HEK293 (cell line): Measurements from ENCODE around the gene PRDM5.

Experiments used
- BCL11B ChIP-seq: fragments of 450-650 bp; formaldehyde crosslinking; IDR thresholded peaks from 2 replicates; pipeline ENCODE4 v1.5.1; 2016; ENCODE audit warnings: low read depth, missing biosample characterization, missing genetic modification characterization
- GLI4 ChIP-seq: fragments of 450-650 bp; formaldehyde crosslinking; IDR thresholded peaks from 2 replicates; pipeline ENCODE4 v1.5.1; 2016; ENCODE audit warnings: missing biosample characterization, missing genetic modification characterization
- GLIS2 ChIP-seq: fragments of 450-650 bp; formaldehyde crosslinking; IDR thresholded peaks from 2 replicates; pipeline ENCODE4 v1.5.1; 2016; ENCODE audit warnings: missing biosample characterization, missing genetic modification characterization
- IKZF3 ChIP-seq: fragments of 450-650 bp; IDR thresholded peaks from 2 replicates; pipeline ENCODE4 v1.5.0; 2018; ENCODE audit warnings: missing biosample characterization, mild to moderate bottlenecking, missing genetic modification characterization, moderate library complexity
- KLF10 ChIP-seq: fragments of 450-650 bp; IDR thresholded peaks from 2 replicates; pipeline ENCODE4 v1.5.1; 2018; ENCODE audit warnings: missing biosample characterization, mild to moderate bottlenecking, missing genetic modification characterization
- KLF7 ChIP-seq: fragments of 450-650 bp; formaldehyde crosslinking; IDR thresholded peaks from 2 replicates; pipeline ENCODE4 v1.5.1; 2016; ENCODE audit warnings: missing biosample characterization, missing genetic modification characterization, borderline replicate concordance
- OVOL3 ChIP-seq: fragments of 450-650 bp; formaldehyde crosslinking; IDR thresholded peaks from 2 replicates; pipeline ENCODE4 v1.5.1; 2016; ENCODE audit warnings: missing biosample characterization, missing genetic modification characterization
- RBAK ChIP-seq: fragments of 450-650 bp; formaldehyde crosslinking; IDR thresholded peaks from 2 replicates; pipeline ENCODE4 v1.5.1; 2016; ENCODE audit warnings: missing biosample characterization, missing genetic modification characterization
- SP7 ChIP-seq: fragments of 450-650 bp; formaldehyde crosslinking; IDR thresholded peaks from 2 replicates; pipeline ENCODE4 v1.5.1; 2016; ENCODE audit warnings: missing biosample characterization, missing genetic modification characterization
- TCF7L2 ChIP-seq: IDR thresholded peaks from 2 replicates; pipeline ENCODE4 v1.6.1; 2011; ENCODE audit warnings: low read depth, mild to moderate bottlenecking, inconsistent platforms, low read length, moderate library complexity, borderline replicate concordance
- WT1 ChIP-seq: fragments of 450-650 bp; formaldehyde crosslinking; IDR thresholded peaks from 2 replicates; pipeline ENCODE4 v1.5.1; 2016; ENCODE audit warnings: missing biosample characterization, missing genetic modification characterization
- ZFHX2 ChIP-seq: fragments of 450-650 bp; formaldehyde crosslinking; conservative IDR thresholded peaks from 2 replicates; pipeline ENCODE4 v1.5.1; 2016; ENCODE audit warnings: missing biosample characterization, missing genetic modification characterization
- ZNF16 ChIP-seq: fragments of 450-650 bp; formaldehyde crosslinking; IDR thresholded peaks from 2 replicates; pipeline ENCODE4 v1.5.1; 2016; ENCODE audit warnings: low read depth, missing biosample characterization, missing genetic modification characterization
- ZNF169 ChIP-seq: fragments of 450-650 bp; formaldehyde crosslinking; IDR thresholded peaks from 2 replicates; pipeline ENCODE4 v1.5.1; 2016; ENCODE audit warnings: missing biosample characterization, missing genetic modification characterization
- ZNF174 ChIP-seq: fragments of 450-650 bp; formaldehyde crosslinking; IDR thresholded peaks from 2 replicates; pipeline ENCODE4 v1.5.0; 2017; ENCODE audit warnings: missing biosample characterization, mild to moderate bottlenecking, missing genetic modification characterization
- ZNF221 ChIP-seq: fragments of 450-650 bp; formaldehyde crosslinking; IDR thresholded peaks from 2 replicates; pipeline ENCODE4 v1.5.1; 2017; ENCODE audit warnings: missing biosample characterization, missing genetic modification characterization, borderline replicate concordance
- ZNF223 ChIP-seq: fragments of 450-650 bp; formaldehyde crosslinking; IDR thresholded peaks from 2 replicates; pipeline ENCODE4 v1.5.1; 2016; ENCODE audit warnings: missing biosample characterization, missing genetic modification characterization
- ZNF23 ChIP-seq: fragments of 450-650 bp; formaldehyde crosslinking; IDR thresholded peaks from 2 replicates; pipeline ENCODE4 v1.5.1; 2016; ENCODE audit warnings: missing biosample characterization, missing genetic modification characterization, borderline replicate concordance
- ZNF274 ChIP-seq, 2 experiments: fragments of 200-500 bp in 1 of 2; fragments of 450-650 bp in 1 of 2; sonication (Bioruptor generic) in 1 of 2; formaldehyde crosslinking in 1 of 2; IDR thresholded peaks; 2 replicates each; pipeline versions ENCODE4 v1.5.1 to v1.6.1; 2014 to 2016; ENCODE audit warnings: borderline replicate concordance in 1 of 2, inconsistent platforms in 1 of 2, low read length in 1 of 2, missing biosample characterization in 1 of 2, missing genetic modification characterization in 1 of 2
- ZNF366 ChIP-seq: fragments of 450-650 bp; formaldehyde crosslinking; conservative IDR thresholded peaks from 2 replicates; pipeline ENCODE4 v1.5.1; 2016; ENCODE audit warnings: missing biosample characterization, missing genetic modification characterization
- ZNF391 ChIP-seq: fragments of 450-650 bp; formaldehyde crosslinking; IDR thresholded peaks from 2 replicates; pipeline ENCODE4 v1.5.1; 2016; ENCODE audit warnings: low read depth, missing biosample characterization, missing genetic modification characterization, borderline replicate concordance
- ZNF394 ChIP-seq: fragments of 450-650 bp; formaldehyde crosslinking; IDR thresholded peaks from 2 replicates; pipeline ENCODE4 v1.5.1; 2016; ENCODE audit warnings: missing biosample characterization, missing genetic modification characterization, mild to moderate bottlenecking, moderate library complexity, borderline replicate concordance
- ZNF426 ChIP-seq: fragments of 450-650 bp; formaldehyde crosslinking; IDR thresholded peaks from 2 replicates; pipeline ENCODE4 v1.5.1; 2017; ENCODE audit warnings: missing biosample characterization, missing genetic modification characterization, mild to moderate bottlenecking, inconsistent platforms, moderate library complexity
- ZNF544 ChIP-seq: fragments of 450-650 bp; formaldehyde crosslinking; IDR thresholded peaks from 2 replicates; pipeline ENCODE4 v1.5.0; 2017; ENCODE audit warnings: missing biosample characterization, missing genetic modification characterization
- ZNF555 ChIP-seq: fragments of 450-650 bp; formaldehyde crosslinking; conservative IDR thresholded peaks from 2 replicates; pipeline ENCODE4 v1.5.1; 2017; ENCODE audit warnings: missing biosample characterization, mild to moderate bottlenecking, missing genetic modification characterization, inconsistent platforms
- ZNF585B ChIP-seq: fragments of 450-650 bp; formaldehyde crosslinking; IDR thresholded peaks from 2 replicates; pipeline ENCODE4 v1.5.1; 2016; ENCODE audit warnings: missing biosample characterization, missing genetic modification characterization
- ZNF596 ChIP-seq: fragments of 450-650 bp; IDR thresholded peaks from 2 replicates; pipeline ENCODE4 v1.5.0; 2018; ENCODE audit warnings: missing biosample characterization, mild to moderate bottlenecking, missing genetic modification characterization, moderate library complexity
- ZNF621 ChIP-seq: fragments of 450-650 bp; formaldehyde crosslinking; IDR thresholded peaks from 2 replicates; pipeline ENCODE4 v1.5.1; 2017; ENCODE audit warnings: missing biosample characterization, missing genetic modification characterization
- ZNF654 ChIP-seq: fragments of 450-650 bp; formaldehyde crosslinking; IDR thresholded peaks from 2 replicates; pipeline ENCODE4 v1.5.1; 2016; ENCODE audit warnings: low read depth, missing biosample characterization, missing genetic modification characterization
- ZNF658 ChIP-seq: fragments of 450-650 bp; formaldehyde crosslinking; IDR thresholded peaks from 2 replicates; pipeline ENCODE4; 2016; ENCODE audit warnings: missing biosample characterization, missing genetic modification characterization
- ZNF677 ChIP-seq: fragments of 450-650 bp; IDR thresholded peaks from 2 replicates; pipeline ENCODE4 v1.5.0; 2018; ENCODE audit warnings: missing biosample characterization, mild to moderate bottlenecking, missing genetic modification characterization, moderate library complexity
- ZNF747 ChIP-seq: fragments of 450-650 bp; formaldehyde crosslinking; IDR thresholded peaks from 2 replicates; pipeline ENCODE4 v1.5.1; 2016; ENCODE audit warnings: missing biosample characterization, missing genetic modification characterization
- ZSCAN30 ChIP-seq: fragments of 450-650 bp; IDR thresholded peaks from 2 replicates; pipeline ENCODE4 v1.5.1; 2018; ENCODE audit warnings: missing biosample characterization, mild to moderate bottlenecking, missing genetic modification characterization, moderate library complexity
- TF ChIP-seq, protein P1 (sequence below): fragments of 450-650 bp; formaldehyde crosslinking; IDR thresholded peaks from 2 replicates; pipeline ENCODE4 v1.5.1; 2016; ENCODE audit warnings: missing biosample characterization, missing genetic modification characterization
- TF ChIP-seq, protein P2 (sequence below): fragments of 450-650 bp; formaldehyde crosslinking; IDR thresholded peaks from 2 replicates; pipeline ENCODE4 v1.5.1; 2016; ENCODE audit warnings: missing biosample characterization, missing genetic modification characterization
- TF ChIP-seq, protein P3 (sequence below): fragments of 450-650 bp; formaldehyde crosslinking; IDR thresholded peaks from 2 replicates; pipeline ENCODE4 v1.5.1; 2017; ENCODE audit warnings: missing biosample characterization, missing genetic modification characterization
- TF ChIP-seq, protein P4 (sequence below): fragments of 450-650 bp; formaldehyde crosslinking; IDR thresholded peaks from 2 replicates; pipeline ENCODE4 v1.5.1; 2016; ENCODE audit warnings: missing biosample characterization, missing genetic modification characterization

PRDM5 gene

DNA sequence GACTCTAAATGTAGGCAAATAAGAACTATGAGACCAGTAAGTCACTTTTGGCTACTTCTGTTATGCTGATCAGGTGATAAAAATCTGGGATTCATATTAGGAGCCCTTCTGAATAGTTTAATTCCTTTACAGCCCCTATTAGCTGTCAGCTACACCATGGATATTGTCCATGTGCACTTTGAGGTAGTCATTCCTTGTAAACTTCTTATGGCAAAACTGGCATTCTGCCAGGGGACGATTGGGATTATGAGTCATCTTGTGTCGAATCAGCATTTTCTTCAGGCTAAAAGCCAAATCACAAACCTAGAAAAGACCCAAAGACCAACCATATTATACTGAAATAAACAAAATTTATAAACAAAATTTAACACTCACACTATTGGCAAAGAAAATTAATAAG is 227.6 kb downstream of the PRDM5 start (continued):
- TF ChIP-seq, protein P1, sequence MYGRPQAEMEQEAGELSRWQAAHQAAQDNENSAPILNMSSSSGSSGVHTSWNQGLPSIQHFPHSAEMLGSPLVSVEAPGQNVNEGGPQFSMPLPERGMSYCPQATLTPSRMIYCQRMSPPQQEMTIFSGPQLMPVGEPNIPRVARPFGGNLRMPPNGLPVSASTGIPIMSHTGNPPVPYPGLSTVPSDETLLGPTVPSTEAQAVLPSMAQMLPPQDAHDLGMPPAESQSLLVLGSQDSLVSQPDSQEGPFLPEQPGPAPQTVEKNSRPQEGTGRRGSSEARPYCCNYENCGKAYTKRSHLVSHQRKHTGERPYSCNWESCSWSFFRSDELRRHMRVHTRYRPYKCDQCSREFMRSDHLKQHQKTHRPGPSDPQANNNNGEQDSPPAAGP (tag by site-specific recombination): no peak
- TF ChIP-seq ZFHX2 (tag by site-specific recombination): no peak
- no peak for TF ChIP-seq ZNF555 (tag by site-specific recombination)
- TF ChIP-seq ZNF585B (tag by site-specific recombination): no peak
- no peak for TF ChIP-seq TCF7L2
- TF ChIP-seq RBAK: no peak
- TF ChIP-seq GLI4 (tag by site-specific recombination): no peak
- no peak for TF ChIP-seq ZNF621 (tag by site-specific recombination)
- no peak for TF ChIP-seq ZNF223 (tag by site-specific recombination)
- TF ChIP-seq ZNF677 (tag by site-specific recombination): no peak
- TF ChIP-seq, protein P2, sequence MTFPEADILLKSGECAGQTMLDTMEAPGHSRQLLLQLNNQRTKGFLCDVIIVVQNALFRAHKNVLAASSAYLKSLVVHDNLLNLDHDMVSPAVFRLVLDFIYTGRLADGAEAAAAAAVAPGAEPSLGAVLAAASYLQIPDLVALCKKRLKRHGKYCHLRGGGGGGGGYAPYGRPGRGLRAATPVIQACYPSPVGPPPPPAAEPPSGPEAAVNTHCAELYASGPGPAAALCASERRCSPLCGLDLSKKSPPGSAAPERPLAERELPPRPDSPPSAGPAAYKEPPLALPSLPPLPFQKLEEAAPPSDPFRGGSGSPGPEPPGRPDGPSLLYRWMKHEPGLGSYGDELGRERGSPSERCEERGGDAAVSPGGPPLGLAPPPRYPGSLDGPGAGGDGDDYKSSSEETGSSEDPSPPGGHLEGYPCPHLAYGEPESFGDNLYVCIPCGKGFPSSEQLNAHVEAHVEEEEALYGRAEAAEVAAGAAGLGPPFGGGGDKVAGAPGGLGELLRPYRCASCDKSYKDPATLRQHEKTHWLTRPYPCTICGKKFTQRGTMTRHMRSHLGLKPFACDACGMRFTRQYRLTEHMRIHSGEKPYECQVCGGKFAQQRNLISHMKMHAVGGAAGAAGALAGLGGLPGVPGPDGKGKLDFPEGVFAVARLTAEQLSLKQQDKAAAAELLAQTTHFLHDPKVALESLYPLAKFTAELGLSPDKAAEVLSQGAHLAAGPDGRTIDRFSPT: 0 out of 2 replicates have a peak, but pooled peaks have one; percentile 33
- TF ChIP-seq, protein P3, sequence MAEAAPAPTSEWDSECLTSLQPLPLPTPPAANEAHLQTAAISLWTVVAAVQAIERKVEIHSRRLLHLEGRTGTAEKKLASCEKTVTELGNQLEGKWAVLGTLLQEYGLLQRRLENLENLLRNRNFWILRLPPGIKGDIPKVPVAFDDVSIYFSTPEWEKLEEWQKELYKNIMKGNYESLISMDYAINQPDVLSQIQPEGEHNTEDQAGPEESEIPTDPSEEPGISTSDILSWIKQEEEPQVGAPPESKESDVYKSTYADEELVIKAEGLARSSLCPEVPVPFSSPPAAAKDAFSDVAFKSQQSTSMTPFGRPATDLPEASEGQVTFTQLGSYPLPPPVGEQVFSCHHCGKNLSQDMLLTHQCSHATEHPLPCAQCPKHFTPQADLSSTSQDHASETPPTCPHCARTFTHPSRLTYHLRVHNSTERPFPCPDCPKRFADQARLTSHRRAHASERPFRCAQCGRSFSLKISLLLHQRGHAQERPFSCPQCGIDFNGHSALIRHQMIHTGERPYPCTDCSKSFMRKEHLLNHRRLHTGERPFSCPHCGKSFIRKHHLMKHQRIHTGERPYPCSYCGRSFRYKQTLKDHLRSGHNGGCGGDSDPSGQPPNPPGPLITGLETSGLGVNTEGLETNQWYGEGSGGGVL (tag by site-specific recombination): no peak
- TF ChIP-seq ZNF174 (tag by site-specific recombination): no peak
- TF ChIP-seq GLIS2 (tag by site-specific recombination): no peak
- TF ChIP-seq ZNF426 (tag by site-specific recombination): no peak
- TF ChIP-seq SP7 (tag by site-specific recombination): peak; percentile 24; the same call in 1 of the 2 replicates
- TF ChIP-seq ZNF221 (tag by site-specific recombination): no peak
- TF ChIP-seq ZSCAN30 (tag by site-specific recombination): no peak
- TF ChIP-seq, protein P4, sequence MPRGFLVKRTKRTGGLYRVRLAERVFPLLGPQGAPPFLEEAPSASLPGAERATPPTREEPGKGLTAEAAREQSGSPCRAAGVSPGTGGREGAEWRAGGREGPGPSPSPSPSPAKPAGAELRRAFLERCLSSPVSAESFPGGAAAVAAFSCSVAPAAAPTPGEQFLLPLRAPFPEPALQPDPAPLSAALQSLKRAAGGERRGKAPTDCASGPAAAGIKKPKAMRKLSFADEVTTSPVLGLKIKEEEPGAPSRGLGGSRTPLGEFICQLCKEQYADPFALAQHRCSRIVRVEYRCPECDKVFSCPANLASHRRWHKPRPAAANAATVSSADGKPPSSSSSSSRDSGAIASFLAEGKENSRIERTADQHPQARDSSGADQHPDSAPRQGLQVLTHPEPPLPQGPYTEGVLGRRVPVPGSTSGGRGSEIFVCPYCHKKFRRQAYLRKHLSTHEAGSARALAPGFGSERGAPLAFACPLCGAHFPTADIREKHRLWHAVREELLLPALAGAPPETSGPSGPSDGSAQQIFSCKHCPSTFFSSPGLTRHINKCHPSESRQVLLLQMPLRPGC: no peak
- no peak for TF ChIP-seq ZNF544
- no peak for TF ChIP-seq ZNF391 (tag by site-specific recombination)
- TF ChIP-seq KLF7 (tag by site-specific recombination): no peak
- TF ChIP-seq ZNF274 (IDR thresholded peaks at IDR 0.05; ENCODE audit: low read length): no peak
- TF ChIP-seq ZNF274 (tag by site-specific recombination; IDR thresholded peaks at IDR 0.05; ENCODE audit: borderline replicate concordance): no peak
- TF ChIP-seq ZNF747 (tag by site-specific recombination): no peak
- TF ChIP-seq BCL11B (tag by site-specific recombination): no peak
- no peak for TF ChIP-seq ZNF169 (tag by site-specific recombination)
- no peak for TF ChIP-seq ZNF23 (tag by site-specific recombination)
- TF ChIP-seq ZNF654: no peak
- TF ChIP-seq OVOL3: no peak
- no peak for TF ChIP-seq ZNF16 (tag by site-specific recombination)
- TF ChIP-seq WT1 (tag by site-specific recombination): no peak
- TF ChIP-seq ZNF394 (tag by site-specific recombination): no peak
- TF ChIP-seq ZNF658 (tag by site-specific recombination): no peak
- TF ChIP-seq ZNF366 (tag by site-specific recombination): 0 out of 2 replicates have a peak, but pooled peaks have one; percentile 17
- TF ChIP-seq IKZF3: no peak
- peak; percentile 44; the same call in 1 of the 2 replicates for TF ChIP-seq KLF10 (tag by site-specific recombination)
- TF ChIP-seq ZNF596 (tag by site-specific recombination): no peak
